Left lobe of liver (tissue), 2 donors: ENCODE measurements around the gene BEND5. TPM values are rescaled to one million over a fixed set of nuclear protein-coding genes. Genes with fewer than 3 reads are reported as not detected.

Source experiments
- ATAC-seq: fragments of 200-7000 bp; cut with Tn5 transposase; one replicate; pipeline ENCODE4 v1.9.1; 2020; ENCODE audit warnings: mild to moderate bottlenecking, moderate library complexity
- DNase-seq: peaks from one replicate; pipeline ENCODE4 v3.0.0-alpha.2; 2020; ENCODE audit warnings: low spot score
- total RNA-seq: library from RNA; stranded (reverse); gene quantifications from one replicate; pipeline ENCODE4 v1.2.1, GENCODE V29; 2021
- donor health status: DM: no; HTN: no; CAD: no; lungs with moderate emphysema.
- donor health status: DM: no; HTN: yes; CAD: no.

Gene BEND5
- total RNA-seq, 1 donor from 2014 or later: 0.20 TPM

GRCh38 chr1:48725341-48726046 is 51.2 kb downstream of the BEND5 start:
- no peak for DNase-seq
- ATAC-seq: no peak

GRCh38 chr1:48720929-48721328 is 55.8 kb downstream of the BEND5 start:
- DNase-seq (no peak), ATAC-seq (no peak)

- DNase-seq: no peak
- ATAC-seq: no peak
Measured at GRCh38 chr1:48718705-48719104, 58.0 kb downstream of the BEND5 start.

GRCh38 chr1:48718116-48718630 is 58.5 kb downstream of the BEND5 start:
- DNase-seq (no peak), ATAC-seq (no peak)

- no peak for ATAC-seq
- DNase-seq: no peak
Measured at GRCh38 chr1:48717082-48717481, 59.6 kb downstream of the BEND5 start.

DNA sequence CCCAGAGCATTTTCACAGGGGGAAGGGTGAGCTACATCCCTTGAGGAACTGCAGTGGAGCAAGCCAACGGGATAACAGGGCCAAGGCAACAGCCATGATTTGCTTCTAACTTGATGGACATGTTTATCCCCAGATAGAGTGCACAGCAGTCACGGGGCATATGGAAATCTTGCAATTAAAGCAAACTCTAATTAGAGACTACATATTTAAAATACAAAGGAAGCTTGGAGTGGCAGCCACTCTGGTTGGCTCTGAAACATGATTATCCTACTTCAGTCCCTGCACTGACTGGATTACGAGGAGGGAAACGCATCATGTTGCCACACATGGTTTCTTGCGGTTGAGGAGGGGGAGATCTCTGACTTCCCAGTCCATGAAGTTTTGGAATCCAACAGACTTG is 60.8 kb downstream of the BEND5 start:
- ATAC-seq (no peak), DNase-seq (no peak)

GRCh38 chr1:48710915-48711314 is 65.8 kb downstream of the BEND5 start:
- ATAC-seq: no peak
- DNase-seq: no peak

DNA sequence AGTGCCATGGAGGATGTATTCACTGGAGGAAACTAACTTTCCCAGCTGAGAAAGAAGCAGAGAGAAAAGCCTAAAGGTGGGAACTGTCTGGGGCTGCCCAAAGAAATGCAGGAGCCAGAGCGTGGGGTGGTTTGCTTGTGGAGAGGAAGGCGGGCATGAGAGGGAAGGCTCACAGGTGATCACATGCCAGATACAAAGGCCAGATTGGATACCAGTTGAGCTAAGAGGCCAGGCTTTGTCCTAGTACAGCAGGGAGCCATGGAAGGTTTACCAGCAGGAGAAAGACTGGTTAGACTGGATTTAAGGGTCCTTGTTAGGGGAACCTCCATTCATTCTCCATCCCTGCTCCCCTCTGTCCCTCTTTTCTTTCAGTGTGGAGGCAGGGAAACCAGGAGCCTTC is 66.4 kb downstream of the BEND5 start:
- ATAC-seq (no peak), DNase-seq (no peak)

DNA sequence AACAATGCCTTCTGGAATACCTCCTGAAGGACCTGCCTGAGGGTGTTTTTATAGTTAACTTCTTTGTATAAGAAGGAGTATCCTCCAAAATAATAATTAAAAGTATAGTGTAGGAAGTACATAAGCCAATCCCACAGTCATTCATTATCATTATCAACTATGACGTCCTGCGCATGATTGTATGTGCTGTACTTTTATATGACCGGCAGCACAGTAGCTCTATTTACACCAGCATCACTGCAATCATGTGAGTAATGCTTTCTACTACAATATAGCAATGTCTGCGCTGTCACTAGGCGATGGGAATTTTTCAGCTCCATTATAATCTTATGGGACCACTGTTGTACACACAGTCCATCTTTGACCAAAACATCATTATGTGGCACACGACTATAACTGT is 72.0 kb downstream of the BEND5 start:
- DNase-seq (no peak), ATAC-seq (no peak)

- no peak for DNase-seq
- ATAC-seq: no peak
Measured at GRCh38 chr1:48701445-48701844, 75.2 kb downstream of the BEND5 start.

GRCh38 chr1:48697066-48697707 is 79.5 kb downstream of the BEND5 start:
- DNase-seq: peak; percentile 75
- ATAC-seq: peak; percentile 93

- ATAC-seq (no peak), DNase-seq (no peak)
Measured at GRCh38 chr1:48695161-48695560, 81.5 kb downstream of the BEND5 start.

DNA sequence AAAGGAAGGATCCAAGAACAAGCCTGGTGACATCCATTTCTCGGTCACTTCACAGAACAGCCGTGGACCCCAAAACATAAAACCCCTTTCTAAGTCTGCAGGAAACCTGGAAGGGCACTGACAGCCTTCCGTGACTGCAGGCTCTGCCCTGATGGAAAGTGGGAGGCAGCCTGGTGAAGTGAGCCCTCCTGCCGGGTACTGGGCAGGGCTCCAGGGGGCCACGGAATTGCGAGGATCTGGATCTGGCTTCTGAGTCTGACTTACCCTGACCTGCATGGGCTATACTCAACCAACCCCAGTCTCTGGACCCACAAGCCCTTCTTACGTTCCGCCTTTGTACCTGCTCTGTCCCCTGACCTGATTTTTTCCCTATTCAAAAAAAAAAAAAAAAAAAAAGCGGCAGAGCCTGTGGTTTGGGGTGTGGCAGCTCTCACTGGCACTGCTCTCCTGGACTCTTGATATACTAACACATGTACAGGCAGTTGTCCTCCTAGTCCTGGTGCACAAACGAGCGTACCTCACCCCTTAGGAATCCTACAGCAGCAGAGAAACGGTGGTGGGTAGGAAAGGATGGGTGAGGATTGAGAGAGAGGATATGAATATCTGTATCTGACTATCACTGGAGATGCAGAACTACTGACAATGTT is 82.9 kb downstream of the BEND5 start:
- DNase-seq (no peak), ATAC-seq (no peak)

GRCh38 chr1:48693180-48693579 is 83.5 kb downstream of the BEND5 start:
- no peak for DNase-seq
- ATAC-seq: peak; percentile 54

- DNase-seq (no peak), ATAC-seq (no peak)
Measured at GRCh38 chr1:48692235-48692634, 84.5 kb downstream of the BEND5 start.

DNA sequence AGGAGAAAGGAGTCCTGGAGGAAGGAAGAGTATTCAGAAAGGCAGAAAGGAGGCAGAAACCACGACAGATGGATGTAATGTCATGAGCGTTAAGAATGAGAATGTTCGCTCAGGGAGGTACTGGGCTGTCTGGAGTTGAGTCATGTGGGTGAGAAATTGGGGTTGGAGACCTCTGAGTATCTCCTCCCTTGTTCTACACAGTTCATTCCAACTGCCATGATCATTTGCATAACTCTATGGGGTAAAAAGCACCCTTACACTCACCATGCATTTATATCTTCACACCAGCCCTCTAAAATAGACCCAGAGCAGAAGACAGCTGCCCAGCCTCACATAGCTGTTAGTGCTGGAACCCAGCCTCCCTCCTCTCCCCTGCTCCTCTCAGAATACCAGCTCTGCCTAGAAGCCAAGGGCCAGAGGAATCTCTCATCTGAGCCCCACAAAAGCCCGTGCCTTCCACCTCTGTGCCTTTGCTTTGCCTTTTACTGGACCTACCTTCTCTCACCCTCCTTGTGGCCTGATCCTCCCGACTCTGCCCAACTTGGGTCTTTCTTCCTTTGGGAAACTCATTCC is 85.2 kb downstream of the BEND5 start:
- no peak for ATAC-seq
- DNase-seq: no peak

GRCh38 chr1:48688102-48688760 is 88.5 kb downstream of the BEND5 start:
- ATAC-seq (no peak), DNase-seq (no peak)

- ATAC-seq: no peak
- no peak for DNase-seq
Measured at GRCh38 chr1:48687282-48688045, 89.2 kb downstream of the BEND5 start.

DNA sequence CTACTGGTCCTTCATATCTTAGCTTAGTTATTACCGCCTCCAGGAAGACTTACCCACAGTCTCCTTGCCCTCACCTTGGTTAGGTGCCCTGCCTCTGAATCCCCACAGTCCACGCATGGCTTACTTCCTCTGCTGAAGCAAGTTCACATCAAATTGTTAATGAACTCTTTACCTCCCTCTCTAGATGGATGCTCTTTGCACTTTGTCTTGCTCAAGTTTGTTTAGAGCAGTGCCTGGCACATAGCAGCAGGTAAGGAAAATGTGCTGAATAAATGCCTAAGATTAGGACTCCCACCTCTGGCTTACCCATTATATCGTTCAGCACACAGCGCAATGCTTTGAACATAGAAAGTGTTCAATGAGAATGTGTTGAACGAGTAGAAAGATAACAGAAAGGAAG is 90.5 kb downstream of the BEND5 start:
- DNase-seq (no peak), ATAC-seq (peak; percentile 85)

GRCh38 chr1:48684381-48684780 is 92.3 kb downstream of the BEND5 start:
- ATAC-seq: no peak
- DNase-seq: no peak
